ENCODE data around the gene PRPF40B.
A peak's percentile ranks its signal among the peaks of the same experiment; 100 is the strongest.

The PRPF40B gene

GRCh38 chr12:49649892-49650291, 26.5 kb downstream of the PRPF40B start:
- Histone ChIP-seq H3K9ac (ENCODE audit: low read depth, low read length) (no peak overlapping the region), H3K27ac (ENCODE audit: low read depth, low read length) (no peak overlapping the region), H3K9me3 (ENCODE audit: control insufficient read depth, insufficient read depth, low read length) (no peaks in the 10 kb centered on the region), H3K27me3 (ENCODE audit: control insufficient read depth, insufficient read depth, low read length) (no peaks in the 10 kb centered on the region), H3K36me3 (ENCODE audit: control insufficient read depth, insufficient read depth, low read length) (peaks cover 100% of the 10 kb centered on the region), H3K4me3 (ENCODE audit: low read depth, low read length) (no peak overlapping the region), H3K4me1 (ENCODE audit: control insufficient read depth, insufficient read depth, low read length) (no peaks in the 10 kb centered on the region)

DNA sequence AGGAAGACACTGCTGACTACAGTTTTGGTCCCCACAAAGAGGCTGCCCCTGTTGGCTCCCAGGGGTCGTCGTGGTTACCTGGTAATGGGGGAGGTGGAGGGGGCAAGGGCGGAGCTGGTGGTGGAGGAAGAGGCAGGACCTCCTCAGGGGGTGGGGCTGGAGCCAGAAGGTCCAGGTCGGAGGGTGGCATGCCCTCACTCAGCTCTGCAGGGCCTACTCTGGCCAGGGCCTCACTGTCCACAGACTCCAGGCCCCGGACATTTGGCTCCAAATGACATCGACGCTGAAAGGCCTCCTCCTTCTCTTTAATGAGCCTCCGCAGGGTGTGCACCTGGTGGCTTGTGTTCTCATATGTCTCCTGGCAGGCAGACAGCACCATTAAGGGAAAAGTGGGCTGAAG, 28.5 kb downstream of the PRPF40B start:
- H3K4me1 ChIP-seq (ENCODE audit: control insufficient read depth, insufficient read depth, low read length), result no peaks in the 10 kb centered on the region
- no peak overlapping the region for H3K4me3 ChIP-seq (ENCODE audit: low read depth, low read length)
- H3K36me3 ChIP-seq (ENCODE audit: control insufficient read depth, insufficient read depth, low read length), result peaks cover 96% of the 10 kb centered on the region
- H3K9me3 ChIP-seq (ENCODE audit: control insufficient read depth, insufficient read depth, low read length), result no peaks in the 10 kb centered on the region
- no peak overlapping the region for H3K9ac ChIP-seq (ENCODE audit: low read depth, low read length)
- H3K27ac ChIP-seq (ENCODE audit: low read depth, low read length), result no peak overlapping the region
- H3K27me3 ChIP-seq (ENCODE audit: control insufficient read depth, insufficient read depth, low read length), result no peaks in the 10 kb centered on the region

GRCh38 chr12:49652921-49653520, 29.7 kb downstream of the PRPF40B start:
- H3K9ac ChIP-seq (ENCODE audit: low read depth, low read length), result no peak overlapping the region
- no peak overlapping the region for H3K4me3 ChIP-seq (ENCODE audit: low read depth, low read length)
- H3K4me1 ChIP-seq (ENCODE audit: control insufficient read depth, insufficient read depth, low read length), result no peaks in the 10 kb centered on the region
- no peak overlapping the region for H3K27ac ChIP-seq (ENCODE audit: low read depth, low read length)
- no peaks in the 10 kb centered on the region for H3K9me3 ChIP-seq (ENCODE audit: control insufficient read depth, insufficient read depth, low read length)
- no peaks in the 10 kb centered on the region for H3K27me3 ChIP-seq (ENCODE audit: control insufficient read depth, insufficient read depth, low read length)
- H3K36me3 ChIP-seq (ENCODE audit: control insufficient read depth, insufficient read depth, low read length), result peaks cover 96% of the 10 kb centered on the region

GRCh38 chr12:49654715-49655114, 31.4 kb downstream of the PRPF40B start:
- no peak overlapping the region for H3K4me3 ChIP-seq (ENCODE audit: low read depth, low read length)
- H3K9ac ChIP-seq (ENCODE audit: low read depth, low read length), result no peak overlapping the region
- H3K9me3 ChIP-seq (ENCODE audit: control insufficient read depth, insufficient read depth, low read length), result no peaks in the 10 kb centered on the region
- H3K27ac ChIP-seq (ENCODE audit: low read depth, low read length), result no peak overlapping the region
- H3K36me3 ChIP-seq (ENCODE audit: control insufficient read depth, insufficient read depth, low read length), result peaks cover 95% of the 10 kb centered on the region
- no peaks in the 10 kb centered on the region for H3K4me1 ChIP-seq (ENCODE audit: control insufficient read depth, insufficient read depth, low read length)
- no peaks in the 10 kb centered on the region for H3K27me3 ChIP-seq (ENCODE audit: control insufficient read depth, insufficient read depth, low read length)

DNA sequence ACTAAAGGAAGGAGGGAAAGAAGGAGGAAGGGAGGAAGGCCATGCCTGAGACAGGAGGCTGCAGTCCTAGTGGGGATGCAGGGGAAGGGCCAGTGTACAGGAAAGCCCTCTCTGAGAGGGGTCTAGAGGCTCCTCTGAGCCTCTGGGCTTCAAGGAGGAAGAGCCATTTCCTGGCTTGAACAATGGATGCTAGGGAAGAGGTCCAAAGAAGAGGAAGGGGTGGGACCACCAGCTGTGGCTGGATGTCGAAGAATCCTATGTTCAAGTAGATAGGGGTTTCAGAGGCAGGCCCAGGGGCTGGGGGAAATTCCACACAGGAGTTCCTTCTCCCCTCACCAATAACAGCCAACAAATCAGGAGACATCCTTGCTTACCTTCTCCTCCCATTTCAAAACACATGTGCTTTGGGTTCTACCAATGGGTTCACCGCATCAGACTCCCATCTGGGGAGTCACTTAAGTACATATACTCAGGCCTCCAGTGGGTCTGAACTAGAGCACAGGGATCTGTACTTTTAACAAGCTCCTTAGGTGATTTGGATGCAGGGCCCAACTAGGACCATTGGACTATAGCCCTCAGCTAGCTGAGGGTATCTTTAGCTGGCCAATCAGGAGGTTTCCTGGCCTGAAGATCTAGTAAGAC, 32.4 kb downstream of the PRPF40B start:
- H3K4me3 ChIP-seq (ENCODE audit: low read depth, low read length), result no peak overlapping the region
- no peaks in the 10 kb centered on the region for H3K27me3 ChIP-seq (ENCODE audit: control insufficient read depth, insufficient read depth, low read length)
- H3K27ac ChIP-seq (ENCODE audit: low read depth, low read length), result no peak overlapping the region
- H3K36me3 ChIP-seq (ENCODE audit: control insufficient read depth, insufficient read depth, low read length), result peaks cover 94% of the 10 kb centered on the region
- H3K9ac ChIP-seq (ENCODE audit: low read depth, low read length), result no peak overlapping the region
- H3K9me3 ChIP-seq (ENCODE audit: control insufficient read depth, insufficient read depth, low read length), result no peaks in the 10 kb centered on the region
- H3K4me1 ChIP-seq (ENCODE audit: control insufficient read depth, insufficient read depth, low read length), result no peaks in the 10 kb centered on the region

DNA sequence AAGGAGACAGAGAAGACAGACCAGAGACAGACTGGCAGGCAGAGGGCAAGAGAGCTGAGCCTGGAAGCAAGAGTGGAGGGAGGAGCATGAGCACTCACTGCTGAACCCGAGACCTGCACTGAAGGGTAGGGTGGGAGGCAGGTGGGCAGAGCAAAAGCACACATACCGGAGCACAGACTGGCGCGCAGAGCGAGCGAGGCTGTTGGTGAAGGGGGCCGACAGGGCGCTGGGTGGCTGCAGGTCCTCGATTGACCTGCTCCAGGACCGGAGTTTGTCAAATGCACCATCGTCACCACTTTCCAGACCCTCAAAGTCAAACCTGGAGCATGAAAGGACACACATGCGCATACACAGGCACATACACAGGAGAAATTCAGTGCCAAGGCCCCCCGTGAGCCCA, 34.9 kb downstream of the PRPF40B start:
- Histone ChIP-seq H3K9me3 (ENCODE audit: control insufficient read depth, insufficient read depth, low read length) (no peaks in the 10 kb centered on the region), H3K36me3 (ENCODE audit: control insufficient read depth, insufficient read depth, low read length) (peaks cover 87% of the 10 kb centered on the region), H3K9ac (ENCODE audit: low read depth, low read length) (no peak overlapping the region), H3K4me1 (ENCODE audit: control insufficient read depth, insufficient read depth, low read length) (peaks cover 8% of the 10 kb centered on the region; the same call in 1 of the 2 replicates), H3K4me3 (ENCODE audit: low read depth, low read length) (no peak overlapping the region), H3K27me3 (ENCODE audit: control insufficient read depth, insufficient read depth, low read length) (no peaks in the 10 kb centered on the region), H3K27ac (ENCODE audit: low read depth, low read length) (no peak overlapping the region)

GRCh38 chr12:49659753-49660152, 36.4 kb downstream of the PRPF40B start:
- Histone ChIP-seq H3K27ac (ENCODE audit: low read depth, low read length) (no peak overlapping the region), H3K9me3 (ENCODE audit: control insufficient read depth, insufficient read depth, low read length) (no peaks in the 10 kb centered on the region), H3K4me1 (ENCODE audit: control insufficient read depth, insufficient read depth, low read length) (peaks cover 12% of the 10 kb centered on the region), H3K9ac (ENCODE audit: low read depth, low read length) (no peak overlapping the region), H3K36me3 (ENCODE audit: control insufficient read depth, insufficient read depth, low read length) (peaks cover 72% of the 10 kb centered on the region), H3K4me3 (ENCODE audit: low read depth, low read length) (no peak overlapping the region), H3K27me3 (ENCODE audit: control insufficient read depth, insufficient read depth, low read length) (no peaks in the 10 kb centered on the region)

DNA sequence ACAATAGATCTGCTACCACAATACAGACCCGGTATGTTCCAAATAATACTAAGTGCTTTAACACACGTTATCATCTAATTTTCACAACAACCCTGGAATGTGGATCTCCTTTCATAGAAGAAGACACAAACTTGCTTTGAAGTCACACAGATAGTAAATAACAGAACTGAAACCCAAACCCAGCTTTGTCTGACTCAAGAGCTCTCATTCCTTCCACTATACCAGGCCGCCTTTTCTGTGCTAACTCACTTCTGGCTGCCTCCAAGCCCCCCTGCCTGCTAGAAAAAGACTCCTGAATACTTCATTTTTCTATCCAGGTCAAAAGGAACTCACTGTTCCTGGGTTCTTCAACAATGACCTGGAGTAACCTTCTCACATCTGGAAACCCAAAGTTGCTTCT, 37.8 kb downstream of the PRPF40B start:
- H3K27ac ChIP-seq (ENCODE audit: low read depth, low read length), result no peak overlapping the region
- peaks cover 12% of the 10 kb centered on the region for H3K4me1 ChIP-seq (ENCODE audit: control insufficient read depth, insufficient read depth, low read length)
- no peaks in the 10 kb centered on the region for H3K27me3 ChIP-seq (ENCODE audit: control insufficient read depth, insufficient read depth, low read length)
- H3K4me3 ChIP-seq (ENCODE audit: low read depth, low read length), result no peak overlapping the region
- H3K9ac ChIP-seq (ENCODE audit: low read depth, low read length), result no peak overlapping the region
- peaks cover 65% of the 10 kb centered on the region for H3K36me3 ChIP-seq (ENCODE audit: control insufficient read depth, insufficient read depth, low read length)
- H3K9me3 ChIP-seq (ENCODE audit: control insufficient read depth, insufficient read depth, low read length), result no peaks in the 10 kb centered on the region

GRCh38 chr12:49661746-49662145, 38.4 kb downstream of the PRPF40B start:
- H3K4me1 ChIP-seq (ENCODE audit: control insufficient read depth, insufficient read depth, low read length), result peaks cover 12% of the 10 kb centered on the region
- H3K36me3 ChIP-seq (ENCODE audit: control insufficient read depth, insufficient read depth, low read length), result peaks cover 59% of the 10 kb centered on the region

GRCh38 chr12:49662998-49663843, 39.9 kb downstream of the PRPF40B start:
- Histone ChIP-seq H3K4me3 (ENCODE audit: low read depth, low read length) (no peak overlapping the region), H3K4me1 (ENCODE audit: control insufficient read depth, insufficient read depth, low read length) (peaks cover 12% of the 10 kb centered on the region), H3K27ac (ENCODE audit: low read depth, low read length) (peak overlapping the region; percentile 26), H3K9ac (ENCODE audit: low read depth, low read length) (no peak overlapping the region), H3K36me3 (ENCODE audit: control insufficient read depth, insufficient read depth, low read length) (peaks cover 45% of the 10 kb centered on the region), H3K27me3 (ENCODE audit: control insufficient read depth, insufficient read depth, low read length) (no peaks in the 10 kb centered on the region), H3K9me3 (ENCODE audit: control insufficient read depth, insufficient read depth, low read length) (no peaks in the 10 kb centered on the region)

More at GRCh38 chr12:49661746-49662145, 38.4 kb downstream of the PRPF40B start:
- H3K9me3 ChIP-seq (ENCODE audit: control insufficient read depth, insufficient read depth, low read length), result no peaks in the 10 kb centered on the region
- H3K9ac ChIP-seq (ENCODE audit: low read depth, low read length), result no peak overlapping the region
- no peak overlapping the region for H3K27ac ChIP-seq (ENCODE audit: low read depth, low read length)
- H3K27me3 ChIP-seq (ENCODE audit: control insufficient read depth, insufficient read depth, low read length), result no peaks in the 10 kb centered on the region
- no peak overlapping the region for H3K4me3 ChIP-seq (ENCODE audit: low read depth, low read length)

- peaks cover 12% of the 10 kb centered on the region for H3K4me1 ChIP-seq (ENCODE audit: control insufficient read depth, insufficient read depth, low read length)
- no peaks in the 10 kb centered on the region for H3K9me3 ChIP-seq (ENCODE audit: control insufficient read depth, insufficient read depth, low read length)
- H3K4me3 ChIP-seq (ENCODE audit: low read depth, low read length), result no peak overlapping the region
- H3K27ac ChIP-seq (ENCODE audit: low read depth, low read length), result no peak overlapping the region
- peaks cover 35% of the 10 kb centered on the region for H3K36me3 ChIP-seq (ENCODE audit: control insufficient read depth, insufficient read depth, low read length)
- H3K27me3 ChIP-seq (ENCODE audit: control insufficient read depth, insufficient read depth, low read length), result no peaks in the 10 kb centered on the region
- H3K9ac ChIP-seq (ENCODE audit: low read depth, low read length), result no peak overlapping the region
Measured at GRCh38 chr12:49664167-49664566, 40.8 kb downstream of the PRPF40B start.

Measured in HUES48 (cell line).